HepG2 (cell line): Measurements from ENCODE around the gene PRMT5. TPM values are rescaled to one million over a fixed set of nuclear protein-coding genes. Genes with fewer than 3 reads are reported as not detected.

Experiments used
- CAMTA2 ChIP-seq: sonication (generic); formaldehyde crosslinking; IDR thresholded peaks from 2 replicates; pipeline ENCODE4 v1.4.0; 2020; ENCODE audit warnings: mild to moderate bottlenecking, missing genetic modification reagents, borderline replicate concordance
- CEBPG ChIP-seq: IDR thresholded peaks from 2 replicates; pipeline ENCODE4 v1.6.1; 2016
- DNMT1 ChIP-seq: sonication (generic); formaldehyde crosslinking; IDR thresholded peaks from 2 replicates; pipeline ENCODE4 v1.5.1; 2020; ENCODE audit warnings: mild to moderate bottlenecking, missing genetic modification reagents
- DR1 ChIP-seq: sonication (generic); formaldehyde crosslinking; IDR thresholded peaks from 2 replicates; pipeline ENCODE4 v1.8.0; 2021; ENCODE audit warnings: mild to moderate bottlenecking, missing genetic modification reagents, inconsistent platforms
- ELF4 ChIP-seq: sonication (generic); formaldehyde crosslinking; IDR thresholded peaks from 2 replicates; pipeline ENCODE4 v1.5.0; 2020; ENCODE audit warnings: missing genetic modification reagents, mild to moderate bottlenecking, moderate library complexity, borderline replicate concordance
- PHF5A ChIP-seq: IDR thresholded peaks from one replicate; pipeline ENCODE4 v1.6.1; 2018; ENCODE audit warnings: low read depth, missing genetic modification reagents; ENCODE audit not compliant: unreplicated experiment
- POLR2A ChIP-seq, 2 experiments: IDR thresholded peaks; 2 replicates each; pipeline ENCODE4 v1.6.1; 2011; ENCODE audit warnings: low read depth in 2 of 2, low read length in 2 of 2, mild to moderate bottlenecking in 1 of 2, moderate library complexity in 1 of 2; ENCODE audit not compliant: insufficient read depth in 1 of 2
- REXO4 ChIP-seq: sonication (generic); formaldehyde crosslinking; IDR thresholded peaks from 2 replicates; pipeline ENCODE4 v1.8.0; 2022; ENCODE audit warnings: missing genetic modification reagents, mild to moderate bottlenecking, borderline replicate concordance
- SMAD1 ChIP-seq: sonication (generic); formaldehyde crosslinking; IDR thresholded peaks from 2 replicates; pipeline ENCODE4 v1.4.0; 2020; ENCODE audit warnings: missing genetic modification reagents, low read depth, mild to moderate bottlenecking, borderline replicate concordance
- SRSF1 ChIP-seq: fragments of 200-400 bp; formaldehyde crosslinking; optimal IDR thresholded peaks from 2 replicates; pipeline ENCODE3; 2017; ENCODE audit warnings: mild to moderate bottlenecking, low read depth, low read length, moderate library complexity
- STAT5B ChIP-seq: sonication (generic); formaldehyde crosslinking; IDR thresholded peaks from 2 replicates; pipeline ENCODE4 v1.4.0; 2020; ENCODE audit warnings: missing genetic modification reagents
- YEATS4 ChIP-seq: sonication (generic); formaldehyde crosslinking; IDR thresholded peaks from 2 replicates; pipeline ENCODE4 v1.4.0; 2020; ENCODE audit warnings: missing genetic modification reagents, borderline replicate concordance
- ZBTB3 ChIP-seq: sonication (generic); formaldehyde crosslinking; IDR thresholded peaks from 2 replicates; pipeline ENCODE4 v1.4.0; 2020; ENCODE audit warnings: low read depth, mild to moderate bottlenecking, moderate library complexity, missing genetic modification reagents, borderline replicate concordance
- ZMAT3 ChIP-seq: sonication (generic); formaldehyde crosslinking; conservative IDR thresholded peaks from 2 replicates; pipeline ENCODE4 v1.7.0; 2021; ENCODE audit warnings: missing genetic modification reagents
- ZNF747 ChIP-seq: sonication (generic); formaldehyde crosslinking; IDR thresholded peaks from 2 replicates; pipeline ENCODE4 v1.8.1; 2023; ENCODE audit warnings: missing genetic modification reagents, mild to moderate bottlenecking, borderline replicate concordance
- polyA plus RNA-seq, 8 experiments: library from polyadenylated mRNA; depleted of rRNA in 3 of 8; stranded (reverse) in 7 of 8; unstranded in 1 of 8; fragments of >200 nt; fragmentation: Illumina TruSeq in 4 of 8; extraction: Trizol in 4 of 8; gene quantifications; 2 replicates each; pipeline versions ENCODE4 v1.2.1 to v1.2.3, GENCODE V29; 2011 to 2016; ENCODE audit warnings: low read depth in 4 of 8, missing spikeins in 1 of 8, mixed read lengths in 1 of 8; ENCODE audit not compliant: insufficient read depth in 1 of 8
- total RNA-seq, 5 experiments: library from RNA; depleted of rRNA; stranded (reverse); fragments of >200 nt; fragmentation: Illumina TruSeq; extraction: Trizol; gene quantifications; 2 replicates each; pipeline ENCODE4 v1.2.3, GENCODE V29; 2016; ENCODE audit warnings: low read depth in 1 of 5
- TF ChIP-seq, protein P1 (sequence below): fragments of 450-650 bp; IDR thresholded peaks from 2 replicates; pipeline ENCODE4 v1.6.1; 2016
- TF ChIP-seq, protein P2 (sequence below): sonication (generic); formaldehyde crosslinking; conservative IDR thresholded peaks from 2 replicates; pipeline ENCODE4 v1.4.0; 2020; ENCODE audit warnings: missing genetic modification reagents
- TF ChIP-seq, protein P3 (sequence below): sonication (generic); formaldehyde crosslinking; IDR thresholded peaks from 2 replicates; pipeline ENCODE4 v1.8.1; 2023; ENCODE audit warnings: mild to moderate bottlenecking, moderate library complexity, missing genetic modification reagents
- TF ChIP-seq, protein P4 (sequence below): sonication (generic); formaldehyde crosslinking; IDR thresholded peaks from 2 replicates; pipeline ENCODE4 v1.8.0; 2022; ENCODE audit warnings: mild to moderate bottlenecking, missing genetic modification reagents, moderate library complexity
- TF ChIP-seq, protein P5 (sequence below): sonication (generic); formaldehyde crosslinking; IDR thresholded peaks from 2 replicates; pipeline ENCODE4 v1.4.0; 2020; ENCODE audit warnings: mild to moderate bottlenecking, missing genetic modification reagents

PRMT5 gene
- total and polyA plus RNA-seq, 2 of the 13 experiments (the other 11 are each of a cell fraction or from before 2014, with no cell fraction given) = 210 to 354 TPM

DNA sequence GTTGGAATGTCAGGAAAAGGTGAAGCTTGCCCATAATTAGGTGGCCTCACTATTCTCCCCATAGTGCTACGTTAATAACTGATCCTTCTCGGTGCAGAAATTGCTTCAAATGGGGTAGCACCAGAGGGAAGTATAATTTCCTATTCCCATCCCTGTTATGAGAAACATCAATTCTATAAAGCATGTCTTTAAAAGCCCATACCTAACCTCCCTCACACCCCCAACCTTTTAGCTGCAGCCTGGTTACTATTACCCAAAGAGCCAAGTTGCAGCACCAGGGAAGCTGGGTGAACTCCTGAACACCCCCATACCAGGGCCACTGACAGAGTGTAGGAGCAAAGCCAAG lies 25.5 kb downstream of the PRMT5 start (continued):
- TF ChIP-seq SMAD1 = no peak
- no peak for TF ChIP-seq SRSF1
- no peak for TF ChIP-seq DNMT1
- TF ChIP-seq STAT5B (CRISPR knock-in tag) = no peak
- TF ChIP-seq, protein P1, sequence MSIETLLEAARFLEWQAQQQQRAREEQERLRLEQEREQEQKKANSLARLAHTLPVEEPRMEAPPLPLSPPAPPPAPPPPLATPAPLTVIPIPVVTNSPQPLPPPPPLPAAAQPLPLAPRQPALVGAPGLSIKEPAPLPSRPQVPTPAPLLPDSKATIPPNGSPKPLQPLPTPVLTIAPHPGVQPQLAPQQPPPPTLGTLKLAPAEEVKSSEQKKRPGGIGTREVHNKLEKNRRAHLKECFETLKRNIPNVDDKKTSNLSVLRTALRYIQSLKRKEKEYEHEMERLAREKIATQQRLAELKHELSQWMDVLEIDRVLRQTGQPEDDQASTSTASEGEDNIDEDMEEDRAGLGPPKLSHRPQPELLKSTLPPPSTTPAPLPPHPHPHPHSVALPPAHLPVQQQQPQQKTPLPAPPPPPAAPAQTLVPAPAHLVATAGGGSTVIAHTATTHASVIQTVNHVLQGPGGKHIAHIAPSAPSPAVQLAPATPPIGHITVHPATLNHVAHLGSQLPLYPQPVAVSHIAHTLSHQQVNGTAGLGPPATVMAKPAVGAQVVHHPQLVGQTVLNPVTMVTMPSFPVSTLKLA = no peak
- TF ChIP-seq ZNF747 (CRISPR knock-in tag) = no peak
- no peak for TF ChIP-seq DR1 (CRISPR knock-in tag)
- TF ChIP-seq YEATS4 (CRISPR knock-in tag) = no peak
- TF ChIP-seq ZMAT3 (CRISPR knock-in tag) = no peak
- TF ChIP-seq, protein P2, sequence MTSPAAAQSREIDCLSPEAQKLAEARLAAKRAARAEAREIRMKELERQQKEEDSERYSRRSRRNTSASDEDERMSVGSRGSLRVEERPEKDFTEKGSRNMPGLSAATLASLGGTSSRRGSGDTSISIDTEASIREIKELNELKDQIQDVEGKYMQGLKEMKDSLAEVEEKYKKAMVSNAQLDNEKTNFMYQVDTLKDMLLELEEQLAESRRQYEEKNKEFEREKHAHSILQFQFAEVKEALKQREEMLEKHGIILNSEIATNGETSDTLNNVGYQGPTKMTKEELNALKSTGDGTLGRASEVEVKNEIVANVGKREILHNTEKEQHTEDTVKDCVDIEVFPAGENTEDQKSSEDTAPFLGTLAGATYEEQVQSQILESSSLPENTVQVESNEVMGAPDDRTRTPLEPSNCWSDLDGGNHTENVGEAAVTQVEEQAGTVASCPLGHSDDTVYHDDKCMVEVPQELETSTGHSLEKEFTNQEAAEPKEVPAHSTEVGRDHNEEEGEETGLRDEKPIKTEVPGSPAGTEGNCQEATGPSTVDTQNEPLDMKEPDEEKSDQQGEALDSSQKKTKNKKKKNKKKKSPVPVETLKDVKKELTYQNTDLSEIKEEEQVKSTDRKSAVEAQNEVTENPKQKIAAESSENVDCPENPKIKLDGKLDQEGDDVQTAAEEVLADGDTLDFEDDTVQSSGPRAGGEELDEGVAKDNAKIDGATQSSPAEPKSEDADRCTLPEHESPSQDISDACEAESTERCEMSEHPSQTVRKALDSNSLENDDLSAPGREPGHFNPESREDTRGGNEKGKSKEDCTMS = no peak
- TF ChIP-seq POLR2A (IDR thresholded peaks at IDR 0.05; ENCODE audit: insufficient read depth in 1 of 2, low read depth in 2 of 2, low read length in 2 of 2) = no peak
- no peak for TF ChIP-seq CAMTA2
- TF ChIP-seq, protein P3, sequence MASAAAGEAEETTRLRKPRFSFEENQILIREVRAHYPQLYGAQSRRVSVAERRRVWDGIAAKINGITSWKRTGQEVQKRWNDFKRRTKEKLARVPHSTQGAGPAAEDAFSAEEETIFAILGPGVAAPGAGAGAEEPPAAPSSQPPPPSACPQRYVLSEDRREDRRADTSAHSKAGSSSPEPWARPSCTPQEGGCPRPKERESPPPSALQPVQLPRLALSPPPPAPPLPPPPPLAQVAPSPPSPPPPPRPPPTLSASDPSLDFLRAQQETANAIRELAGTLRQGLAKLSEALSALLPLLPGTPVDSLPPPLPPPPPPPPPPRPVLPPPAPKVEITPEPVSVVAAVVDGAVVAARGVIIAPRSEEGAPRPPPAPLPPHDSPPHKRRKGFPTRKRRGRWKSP (CRISPR knock-in tag) = no peak
- TF ChIP-seq, protein P4, sequence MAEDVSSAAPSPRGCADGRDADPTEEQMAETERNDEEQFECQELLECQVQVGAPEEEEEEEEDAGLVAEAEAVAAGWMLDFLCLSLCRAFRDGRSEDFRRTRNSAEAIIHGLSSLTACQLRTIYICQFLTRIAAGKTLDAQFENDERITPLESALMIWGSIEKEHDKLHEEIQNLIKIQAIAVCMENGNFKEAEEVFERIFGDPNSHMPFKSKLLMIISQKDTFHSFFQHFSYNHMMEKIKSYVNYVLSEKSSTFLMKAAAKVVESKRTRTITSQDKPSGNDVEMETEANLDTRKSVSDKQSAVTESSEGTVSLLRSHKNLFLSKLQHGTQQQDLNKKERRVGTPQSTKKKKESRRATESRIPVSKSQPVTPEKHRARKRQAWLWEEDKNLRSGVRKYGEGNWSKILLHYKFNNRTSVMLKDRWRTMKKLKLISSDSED = no peak
- peak; percentile 11; the same call in 1 of the 2 replicates for TF ChIP-seq ZBTB3
- TF ChIP-seq, protein P5, sequence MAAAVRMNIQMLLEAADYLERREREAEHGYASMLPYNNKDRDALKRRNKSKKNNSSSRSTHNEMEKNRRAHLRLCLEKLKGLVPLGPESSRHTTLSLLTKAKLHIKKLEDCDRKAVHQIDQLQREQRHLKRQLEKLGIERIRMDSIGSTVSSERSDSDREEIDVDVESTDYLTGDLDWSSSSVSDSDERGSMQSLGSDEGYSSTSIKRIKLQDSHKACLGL (CRISPR knock-in tag) = no peak
- TF ChIP-seq PHF5A (CRISPR knock-in tag) = no peak
- no peak for TF ChIP-seq CEBPG (CRISPR knock-in tag)
- TF ChIP-seq ELF4 (CRISPR knock-in tag) = no peak
- TF ChIP-seq REXO4 = no peak
